ENCODE results near the gene PIK3CA. TPM values are rescaled to one million over a fixed set of nuclear protein-coding genes. Genes with fewer than 3 reads are reported as not detected.

The PIK3CA gene
- total and polyA plus RNA-seq, 2 donors (not counting 3 experiments of a cell fraction or from before 2014, with no cell fraction given), result 4.2 to 25.8 TPM

DNA sequence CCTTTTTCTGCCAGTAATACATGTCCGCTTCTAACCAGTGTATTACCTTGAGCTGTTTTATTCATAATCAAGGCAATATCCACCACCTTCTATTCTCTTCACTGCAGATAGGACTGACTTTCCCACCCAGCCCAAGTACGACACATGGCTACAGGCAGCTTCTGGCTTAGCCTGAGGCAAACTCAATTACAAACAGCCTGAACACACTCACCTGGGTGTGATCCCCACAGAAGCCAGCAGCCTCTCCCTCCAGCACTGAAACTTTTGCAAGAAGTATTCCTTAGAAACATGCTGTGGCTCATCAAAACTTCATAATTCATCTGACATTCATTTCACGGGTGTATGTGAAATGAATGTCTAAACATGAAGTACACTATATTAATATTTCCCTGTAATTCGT lies 116.3 kb downstream of the PIK3CA start:
- no TSS peak for BruUV-seq (replicated peaks)
- intact Hi-C loops (cut with micrococcal nuclease), result no loop called here
- Histone ChIP-seq H3K4me2 (ENCODE audit: insufficient read depth, low read length) (no peak overlapping the region), H3K9me1 (replicated peaks; ENCODE audit: control insufficient read depth, extremely low read depth, insufficient read depth, low read length) (no peaks in the 10 kb centered on the region), H2AFZ (ENCODE audit: low read depth, low read length) (no peak overlapping the region), H4K20me1 (replicated peaks; ENCODE audit: control insufficient read depth, extremely low read depth, insufficient read depth, low read length) (no peaks in the 10 kb centered on the region), H3K4me1 (ENCODE audit: control insufficient read depth, extremely low read depth, insufficient read depth, low read length) (peaks cover 22% of the 10 kb centered on the region), H3K9ac (replicated peaks; ENCODE audit: extremely low read depth, insufficient read depth, low read length) (no peak overlapping the region), H3K36me3 (ENCODE audit: control insufficient read depth in 2 of 2, extremely low read depth in 1 of 2, insufficient read depth in 2 of 2, low read length in 2 of 2) (no peaks in the 10 kb centered on the region), H3K79me2 (ENCODE audit: control insufficient read depth, insufficient read depth, low read length) (no peaks in the 10 kb centered on the region), H3K9me3 (replicated peaks; ENCODE audit: control insufficient read depth, insufficient read depth, low read length) (no peaks in the 10 kb centered on the region), H3K27me3 (ENCODE audit: control insufficient read depth in 2 of 2, insufficient read depth in 2 of 2, low read length in 2 of 2) (no peaks in the 10 kb centered on the region), H3K4me3 (replicated peaks in 1 of 3; ENCODE audit: insufficient read depth in 1 of 3, low read depth in 1 of 3, low read length in 3 of 3) (no peak overlapping the region), H3K27ac (ENCODE audit: insufficient read depth, low read depth, low read length) (no peak overlapping the region)
- ChIA-PET CTCF (interaction anchor here (1.6 kb wide), 1 partner anchor 16 kb away, joined by 4 read pairs; no protein-coding TSS in a partner anchor), POLR2A (no interaction called here)
- dilution Hi-C loops (cut with MboI; ENCODE audit: extremely low pct_ligation_motif_present, low sequenced_read_pairs), result no loop called here
- DNase-seq (ENCODE audit: low read depth, low spot score), result no peak
- TF ChIP-seq MYC (IDR thresholded peaks at IDR 0.05; ENCODE audit: low read depth, low read length) (no peak), FOS (IDR thresholded peaks at IDR 0.05; ENCODE audit: borderline replicate concordance, insufficient read depth, low read length) (no peak), JUN (IDR thresholded peaks at IDR 0.05; ENCODE audit: borderline replicate concordance, insufficient read depth, insufficient read length, low read depth) (no peak), POLR2A (IDR thresholded peaks at IDR 0.05; ENCODE audit: low read depth, low read length) (no peak), EZH2 (IDR thresholded peaks at IDR 0.05; ENCODE audit: borderline replicate concordance, low read depth, low read length, severe bottlenecking) (no peak), GATA2 (IDR thresholded peaks at IDR 0.05; ENCODE audit: insufficient read depth, insufficient read length, low read depth, low read length) (no peak), POLR2AphosphoS5 (IDR thresholded peaks at IDR 0.05; ENCODE audit: insufficient read depth, low read depth, low read length) (no peak)
- TF ChIP-seq, protein P1, sequence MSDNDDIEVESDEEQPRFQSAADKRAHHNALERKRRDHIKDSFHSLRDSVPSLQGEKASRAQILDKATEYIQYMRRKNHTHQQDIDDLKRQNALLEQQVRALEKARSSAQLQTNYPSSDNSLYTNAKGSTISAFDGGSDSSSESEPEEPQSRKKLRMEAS (IDR thresholded peaks at IDR 0.05; ENCODE audit: insufficient read depth, insufficient read length), result no peak
- TF ChIP-seq, protein P2, sequence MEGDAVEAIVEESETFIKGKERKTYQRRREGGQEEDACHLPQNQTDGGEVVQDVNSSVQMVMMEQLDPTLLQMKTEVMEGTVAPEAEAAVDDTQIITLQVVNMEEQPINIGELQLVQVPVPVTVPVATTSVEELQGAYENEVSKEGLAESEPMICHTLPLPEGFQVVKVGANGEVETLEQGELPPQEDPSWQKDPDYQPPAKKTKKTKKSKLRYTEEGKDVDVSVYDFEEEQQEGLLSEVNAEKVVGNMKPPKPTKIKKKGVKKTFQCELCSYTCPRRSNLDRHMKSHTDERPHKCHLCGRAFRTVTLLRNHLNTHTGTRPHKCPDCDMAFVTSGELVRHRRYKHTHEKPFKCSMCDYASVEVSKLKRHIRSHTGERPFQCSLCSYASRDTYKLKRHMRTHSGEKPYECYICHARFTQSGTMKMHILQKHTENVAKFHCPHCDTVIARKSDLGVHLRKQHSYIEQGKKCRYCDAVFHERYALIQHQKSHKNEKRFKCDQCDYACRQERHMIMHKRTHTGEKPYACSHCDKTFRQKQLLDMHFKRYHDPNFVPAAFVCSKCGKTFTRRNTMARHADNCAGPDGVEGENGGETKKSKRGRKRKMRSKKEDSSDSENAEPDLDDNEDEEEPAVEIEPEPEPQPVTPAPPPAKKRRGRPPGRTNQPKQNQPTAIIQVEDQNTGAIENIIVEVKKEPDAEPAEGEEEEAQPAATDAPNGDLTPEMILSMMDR (IDR thresholded peaks at IDR 0.05; ENCODE audit: extremely low read depth in 1 of 2, insufficient read depth in 1 of 2, low read depth in 1 of 2, low read length in 2 of 2), result no peak
- no peak for FAIRE-seq

All from endothelial cell of umbilical vein (primary cell).